GM12873 (cell line): Measurements from ENCODE around the gene PRPSAP2.

Source experiments
- CTCF ChIP-seq: IDR thresholded peaks from 2 replicates; pipeline ENCODE4 v1.5.1; 2012; ENCODE audit warnings: low read depth, mild to moderate bottlenecking, moderate library complexity, low read length, control low read depth; ENCODE audit not compliant: insufficient read depth; ENCODE audit errors: missing control alignments

The PRPSAP2 gene

GRCh38 chr17:18968345-18968744 lies 110.4 kb downstream of the PRPSAP2 start:
- no peak for TF ChIP-seq CTCF

- TF ChIP-seq CTCF = no peak
These were observed 111.3 kb downstream of the PRPSAP2 start for GRCh38 chr17:18968945-18969887.

GRCh38 chr17:18970582-18971480 lies 112.9 kb downstream of the PRPSAP2 start:
- TF ChIP-seq CTCF = no peak

GRCh38 chr17:18971801-18972200 lies 113.9 kb downstream of the PRPSAP2 start:
- no peak for TF ChIP-seq CTCF

GRCh38 chr17:18974407-18975149 lies 116.6 kb downstream of the PRPSAP2 start:
- no peak for TF ChIP-seq CTCF

- TF ChIP-seq CTCF = no peak
These were observed 117.7 kb downstream of the PRPSAP2 start for GRCh38 chr17:18975597-18975996.
